Esophagus squamous epithelium (tissue), 4 donors: ENCODE data around the gene BICC1.

ENCODE experiments used
- CTCF ChIP-seq, 6 experiments: fragments of 450-650 bp in 4 of 6; fragments of 200-600 bp in 2 of 6; sonication (generic) in 2 of 6; IDR thresholded peaks; one replicate each; pipeline ENCODE4 v1.5.1; 2016 to 2019; ENCODE audit warnings: antibody characterized with exemption in 6 of 6, mild to moderate bottlenecking in 4 of 6, moderate library complexity in 4 of 6
- POLR2A ChIP-seq, 4 donors: fragments of 450-650 bp; IDR thresholded peaks; one replicate each; pipeline ENCODE4 v1.6.1; 2017; ENCODE audit warnings: antibody characterized with exemption in 4 of 4, mild to moderate bottlenecking in 4 of 4, moderate library complexity in 3 of 4

- TF ChIP-seq CTCF (IDR thresholded peaks at IDR 0.05): no peak
- TF ChIP-seq POLR2A (IDR thresholded peaks at IDR 0.05): no peak
Measured at GRCh38 chr10:58502956-58503355, 9.7 kb upstream of the BICC1 start.
